GM10248 (cell line): ENCODE data around the gene GORAB.

Experiments used
- CTCF ChIA-PET: fragments of 300-600 bp; sonication (Branson Sonifier 250); formaldehyde crosslinking; extraction: SDS; loops from one replicate; lab custom pipeline; 2021; ENCODE audit warnings: antibody characterized with exemption; lab: Yijun Ruan, JAX
- POLR2A ChIA-PET: fragments of 350-650 bp; sonication (Branson Sonifier 250); formaldehyde crosslinking; extraction: SDS; loops from one replicate; lab custom pipeline; 2020; ENCODE audit warnings: antibody characterized with exemption; lab: Yijun Ruan, JAX
- DNase-seq: peaks from one replicate; pipeline ENCODE4 v3.0.0; 2012; ENCODE audit errors: extremely low spot score
- TF ChIP-seq, protein P1 (sequence below): IDR thresholded peaks from 2 replicates; pipeline ENCODE4 v1.5.1; 2012; ENCODE audit warnings: mild to moderate bottlenecking, low read depth; ENCODE audit errors: extremely low read depth, missing control alignments, control extremely low read depth

GORAB gene

GRCh38 chr1:170545476-170545875, 13.5 kb downstream of the GORAB start:
- POLR2A ChIA-PET: no interaction called here
- DNase-seq: no peak
- TF ChIP-seq, protein P1, sequence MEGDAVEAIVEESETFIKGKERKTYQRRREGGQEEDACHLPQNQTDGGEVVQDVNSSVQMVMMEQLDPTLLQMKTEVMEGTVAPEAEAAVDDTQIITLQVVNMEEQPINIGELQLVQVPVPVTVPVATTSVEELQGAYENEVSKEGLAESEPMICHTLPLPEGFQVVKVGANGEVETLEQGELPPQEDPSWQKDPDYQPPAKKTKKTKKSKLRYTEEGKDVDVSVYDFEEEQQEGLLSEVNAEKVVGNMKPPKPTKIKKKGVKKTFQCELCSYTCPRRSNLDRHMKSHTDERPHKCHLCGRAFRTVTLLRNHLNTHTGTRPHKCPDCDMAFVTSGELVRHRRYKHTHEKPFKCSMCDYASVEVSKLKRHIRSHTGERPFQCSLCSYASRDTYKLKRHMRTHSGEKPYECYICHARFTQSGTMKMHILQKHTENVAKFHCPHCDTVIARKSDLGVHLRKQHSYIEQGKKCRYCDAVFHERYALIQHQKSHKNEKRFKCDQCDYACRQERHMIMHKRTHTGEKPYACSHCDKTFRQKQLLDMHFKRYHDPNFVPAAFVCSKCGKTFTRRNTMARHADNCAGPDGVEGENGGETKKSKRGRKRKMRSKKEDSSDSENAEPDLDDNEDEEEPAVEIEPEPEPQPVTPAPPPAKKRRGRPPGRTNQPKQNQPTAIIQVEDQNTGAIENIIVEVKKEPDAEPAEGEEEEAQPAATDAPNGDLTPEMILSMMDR: no peak
- CTCF ChIA-PET: interaction anchor here (1.1 kb wide), 1 partner anchor 13 kb away, joined by 4 read pairs; the partner anchor contains the start of gene GORAB

DNA sequence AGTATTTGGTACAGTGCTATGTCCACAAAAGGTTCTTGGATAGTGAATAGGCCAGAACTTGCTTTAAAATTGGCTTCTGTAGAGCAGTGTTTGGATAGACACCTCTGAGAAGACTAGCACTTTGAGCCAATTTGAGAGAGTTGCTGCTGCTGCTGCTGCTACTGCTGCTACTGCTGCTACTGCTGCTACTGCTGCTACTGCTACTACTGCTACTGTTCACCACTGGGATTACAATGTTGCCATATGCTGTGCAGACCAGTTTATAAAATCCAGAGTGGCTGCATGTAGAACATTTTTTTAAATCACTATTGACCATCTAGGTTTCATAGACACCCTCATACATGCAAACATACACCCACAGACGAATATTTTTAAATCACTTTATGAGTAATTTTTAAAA, 15.3 kb downstream of the GORAB start:
- ChIA-PET POLR2A (no interaction called here), CTCF (no interaction called here)
- TF ChIP-seq, protein P1: no peak
- DNase-seq: no peak

GRCh38 chr1:170548497-170548896, 16.5 kb downstream of the GORAB start:
- no peak for DNase-seq
- TF ChIP-seq, protein P1: no peak
- ChIA-PET CTCF (no interaction called here), POLR2A (no interaction called here)

DNA sequence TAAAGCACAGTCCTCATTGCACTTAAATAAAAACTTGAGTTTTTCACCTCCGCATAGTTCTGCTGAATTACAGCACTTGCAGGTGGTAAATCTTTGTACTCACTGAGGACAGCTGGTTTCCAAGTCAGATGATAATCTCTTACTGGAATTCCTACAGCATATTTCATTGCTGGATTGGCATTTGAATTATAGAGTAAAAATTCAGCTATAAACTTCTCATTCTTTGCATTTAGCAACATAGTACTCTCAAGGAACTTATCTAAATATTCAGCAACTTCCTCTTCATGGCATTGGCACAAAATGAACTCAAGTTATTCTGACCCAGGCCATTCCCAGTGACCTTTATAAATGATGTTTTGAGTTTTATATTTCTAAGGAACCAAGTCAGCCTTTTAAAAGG, 23.4 kb downstream of the GORAB start:
- CTCF ChIA-PET: no interaction called here
- POLR2A ChIA-PET: no interaction called here
- DNase-seq: no peak
- TF ChIP-seq, protein P1: no peak

DNA sequence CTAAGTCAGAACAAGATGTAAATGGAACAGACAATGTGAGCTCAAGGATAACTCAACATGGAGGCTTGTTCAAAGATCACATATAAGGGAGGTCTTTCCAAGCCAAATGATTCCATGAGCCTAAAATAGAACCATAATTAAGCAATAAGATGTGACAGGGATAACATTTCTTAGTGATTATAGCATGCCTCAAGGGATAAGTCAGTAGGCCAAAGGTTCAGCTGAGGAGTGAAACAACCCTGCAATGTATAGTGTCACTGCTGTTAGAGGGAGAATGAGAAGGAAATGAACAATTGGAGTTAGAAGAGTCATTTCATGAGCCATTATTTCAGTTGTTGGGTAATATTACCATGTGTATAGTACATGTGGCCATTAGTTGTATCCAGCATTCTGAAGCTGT, 25.0 kb downstream of the GORAB start:
- ChIA-PET CTCF (interaction anchor here (1.0 kb wide), 1 partner anchor 15 kb away, joined by 4 read pairs; no protein-coding TSS in a partner anchor), POLR2A (no interaction called here)
- TF ChIP-seq, protein P1: no peak

GRCh38 chr1:170558731-170559130, 26.8 kb downstream of the GORAB start:
- CTCF ChIA-PET: no interaction called here
- no peak for DNase-seq
- POLR2A ChIA-PET: no interaction called here
- TF ChIP-seq, protein P1: no peak

More for the DNA sequence above, 25.0 kb downstream of the GORAB start:
- DNase-seq: no peak
